G401 (cell line): Measurements from ENCODE around the gene CCR4. TPM values are rescaled to one million over a fixed set of nuclear protein-coding genes. Genes with fewer than 3 reads are reported as not detected.
"Not testable (repeated sequence)": the region's sequence is repeated elsewhere in the genome, so short reads cannot be mapped to it uniquely, and the experiment has no call there.

Experiments
- DNase-seq: peaks from one replicate; pipeline ENCODE4 v3.0.0-alpha.2; 2015; ENCODE audit warnings: low spot score
- in situ Hi-C: cut with HindIII; loops from 2 replicates; pipeline ENCODE4 v1.10.0; 2016; ENCODE audit warnings: low sequenced_read_pairs, mixed read lengths
- total RNA-seq: library from RNA; depleted of rRNA; stranded (reverse); fragments of >200 nt; shearing (Covaris generic); gene quantifications from 2 replicates; pipeline ENCODE4 v1.2.3, GENCODE V29; 2014

The CCR4 gene
- total RNA-seq, 1 experiment from 2014 or later, result 0.07 TPM

- in situ Hi-C loops, result no loop called here
- no peak for DNase-seq
Observed at GRCh38 chr3:32972482-32973146, 21.2 kb downstream of the CCR4 start.

GRCh38 chr3:32973982-32974381 is 22.5 kb downstream of the CCR4 start:
- in situ Hi-C loops, result no loop called here
- no peak for DNase-seq

GRCh38 chr3:32975891-32976595 is 24.6 kb downstream of the CCR4 start:
- in situ Hi-C loops, result no loop called here
- no peak for DNase-seq

- in situ Hi-C loops, result no loop called here
Observed at GRCh38 chr3:32977861-32978260, 26.4 kb downstream of the CCR4 start.

GRCh38 chr3:32978331-32978730 is 26.9 kb downstream of the CCR4 start:
- in situ Hi-C loops, result no loop called here
- DNase-seq, result no peak

More at GRCh38 chr3:32977861-32978260, 26.4 kb downstream of the CCR4 start:
- no peak for DNase-seq

- no peak for DNase-seq
- in situ Hi-C loops, result no loop called here
Observed at GRCh38 chr3:32983124-32983523, 31.7 kb downstream of the CCR4 start.

GRCh38 chr3:32984918-32985317 is 33.5 kb downstream of the CCR4 start:
- DNase-seq, in situ Hi-C loops: not testable (repeated sequence)

- DNase-seq, result no peak
- in situ Hi-C loops, result no loop called here
Observed at GRCh38 chr3:32989171-32989570, 37.7 kb downstream of the CCR4 start.

GRCh38 chr3:32990116-32990515 is 38.7 kb downstream of the CCR4 start:
- in situ Hi-C loops, result no loop called here

GRCh38 chr3:32991781-32992180 is 40.3 kb downstream of the CCR4 start:
- in situ Hi-C loops, result no loop called here
- no peak for DNase-seq

More at GRCh38 chr3:32990116-32990515, 38.7 kb downstream of the CCR4 start:
- DNase-seq, result no peak

- in situ Hi-C loops, result no loop called here
- DNase-seq, result no peak
Observed at GRCh38 chr3:32992310-32992686, 40.9 kb downstream of the CCR4 start.

- no peak for DNase-seq
- in situ Hi-C loops, result no loop called here
Observed at GRCh38 chr3:32994045-32994444, 42.6 kb downstream of the CCR4 start.

GRCh38 chr3:32995098-32995497 is 43.7 kb downstream of the CCR4 start:
- in situ Hi-C loops, result no loop called here

GRCh38 chr3:32996048-32996754 is 44.8 kb downstream of the CCR4 start:
- in situ Hi-C loops, result no loop called here
- DNase-seq, result no peak

More at GRCh38 chr3:32995098-32995497, 43.7 kb downstream of the CCR4 start:
- DNase-seq, result no peak

- no peak for DNase-seq
- in situ Hi-C loops, result no loop called here
Observed at GRCh38 chr3:32996755-32997091, 45.3 kb downstream of the CCR4 start.

- no peak for DNase-seq
- in situ Hi-C loops, result no loop called here
Observed at GRCh38 chr3:32998631-32999451, 47.4 kb downstream of the CCR4 start.

GRCh38 chr3:33000691-33001385 is 49.4 kb downstream of the CCR4 start:
- no peak for DNase-seq
- in situ Hi-C loops, result no loop called here

GRCh38 chr3:33001889-33002288 is 50.4 kb downstream of the CCR4 start:
- DNase-seq, result no peak
- in situ Hi-C loops, result no loop called here

- in situ Hi-C loops, result no loop called here
- no peak for DNase-seq
Observed at GRCh38 chr3:33003308-33003707, 51.9 kb downstream of the CCR4 start.
